AG09309 (cell line): ENCODE results near the gene SPRED2.

Experiments used
- DNase-seq: peaks from one replicate; pipeline ENCODE4 v3.0.0-alpha.2; 2010; ENCODE audit warnings: low read depth
- H3K4me3 ChIP-seq: 2 replicates; pipeline ENCODE4 v1.5.1; 2011; ENCODE audit warnings: mild to moderate bottlenecking, low read depth, low read length, moderate library complexity; ENCODE audit not compliant: control insufficient read depth
- TF ChIP-seq, protein P1 (sequence below): IDR thresholded peaks from 2 replicates; pipeline ENCODE4 v1.5.1; 2011; ENCODE audit warnings: mild to moderate bottlenecking, low read depth, low read length, inconsistent platforms; ENCODE audit not compliant: insufficient read depth, control insufficient read depth; ENCODE audit errors: missing control alignments

SPRED2 gene

DNA sequence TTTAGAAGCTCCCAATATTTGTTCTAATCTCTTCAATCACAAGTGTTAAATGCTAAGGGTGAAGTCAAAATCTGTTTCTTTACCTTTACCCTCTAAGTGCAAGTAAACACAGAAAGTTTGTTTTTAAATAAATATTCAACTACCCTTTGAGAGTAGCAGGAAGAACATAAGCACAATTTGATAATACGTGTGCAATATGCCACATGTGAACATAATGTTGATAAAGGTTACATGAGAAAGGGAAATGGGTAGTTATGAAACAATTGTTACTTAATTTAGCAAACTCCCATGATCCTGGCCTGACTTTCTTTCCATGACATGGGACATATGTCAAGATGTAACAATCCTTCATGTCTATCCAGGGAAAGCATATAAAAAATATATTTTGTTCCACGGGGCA, 7.1 kb downstream of the SPRED2 start:
- no peak overlapping the region for H3K4me3 ChIP-seq
- TF ChIP-seq, protein P1, sequence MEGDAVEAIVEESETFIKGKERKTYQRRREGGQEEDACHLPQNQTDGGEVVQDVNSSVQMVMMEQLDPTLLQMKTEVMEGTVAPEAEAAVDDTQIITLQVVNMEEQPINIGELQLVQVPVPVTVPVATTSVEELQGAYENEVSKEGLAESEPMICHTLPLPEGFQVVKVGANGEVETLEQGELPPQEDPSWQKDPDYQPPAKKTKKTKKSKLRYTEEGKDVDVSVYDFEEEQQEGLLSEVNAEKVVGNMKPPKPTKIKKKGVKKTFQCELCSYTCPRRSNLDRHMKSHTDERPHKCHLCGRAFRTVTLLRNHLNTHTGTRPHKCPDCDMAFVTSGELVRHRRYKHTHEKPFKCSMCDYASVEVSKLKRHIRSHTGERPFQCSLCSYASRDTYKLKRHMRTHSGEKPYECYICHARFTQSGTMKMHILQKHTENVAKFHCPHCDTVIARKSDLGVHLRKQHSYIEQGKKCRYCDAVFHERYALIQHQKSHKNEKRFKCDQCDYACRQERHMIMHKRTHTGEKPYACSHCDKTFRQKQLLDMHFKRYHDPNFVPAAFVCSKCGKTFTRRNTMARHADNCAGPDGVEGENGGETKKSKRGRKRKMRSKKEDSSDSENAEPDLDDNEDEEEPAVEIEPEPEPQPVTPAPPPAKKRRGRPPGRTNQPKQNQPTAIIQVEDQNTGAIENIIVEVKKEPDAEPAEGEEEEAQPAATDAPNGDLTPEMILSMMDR = no peak
- no peak for DNase-seq

DNA sequence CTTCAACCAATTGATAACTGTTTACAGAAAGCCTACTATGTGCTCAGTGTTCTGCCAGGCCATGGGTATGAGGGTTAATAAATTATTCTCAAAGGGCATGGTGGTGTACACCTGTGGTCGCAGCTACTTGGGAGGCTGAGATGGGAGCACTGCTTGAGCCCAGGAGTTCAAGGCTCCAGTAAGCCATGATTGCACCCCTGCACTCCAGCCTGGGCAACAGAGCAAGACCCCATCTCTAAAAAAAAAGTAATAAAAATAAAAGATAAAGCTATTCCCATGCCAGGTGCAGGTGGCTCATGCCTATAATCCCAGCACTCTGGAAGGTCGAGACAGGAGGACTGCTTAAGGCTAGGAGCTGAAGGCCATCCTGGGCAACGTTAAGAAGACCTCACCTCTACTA, 8.0 kb downstream of the SPRED2 start:
- TF ChIP-seq, protein P1 = no peak
- H3K4me3 ChIP-seq = no peak overlapping the region
- DNase-seq = no peak

DNA sequence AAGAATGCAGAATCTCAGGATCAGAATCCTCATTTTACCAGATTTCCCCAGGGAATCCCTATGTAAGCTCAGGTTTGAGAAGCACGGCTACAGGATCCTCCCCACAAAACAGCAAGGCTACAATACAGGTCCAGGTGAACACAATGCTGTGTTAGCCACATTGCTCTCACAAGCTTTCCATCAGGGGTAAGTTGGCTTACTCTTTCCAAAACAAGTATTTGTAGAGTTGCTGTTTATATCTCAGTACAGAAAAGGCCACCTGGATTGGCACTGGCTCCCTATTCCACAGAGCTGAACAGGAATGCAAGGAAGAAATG, 11.0 kb downstream of the SPRED2 start:
- no peak overlapping the region for H3K4me3 ChIP-seq
- no peak for DNase-seq
- TF ChIP-seq, protein P1 = no peak

DNA sequence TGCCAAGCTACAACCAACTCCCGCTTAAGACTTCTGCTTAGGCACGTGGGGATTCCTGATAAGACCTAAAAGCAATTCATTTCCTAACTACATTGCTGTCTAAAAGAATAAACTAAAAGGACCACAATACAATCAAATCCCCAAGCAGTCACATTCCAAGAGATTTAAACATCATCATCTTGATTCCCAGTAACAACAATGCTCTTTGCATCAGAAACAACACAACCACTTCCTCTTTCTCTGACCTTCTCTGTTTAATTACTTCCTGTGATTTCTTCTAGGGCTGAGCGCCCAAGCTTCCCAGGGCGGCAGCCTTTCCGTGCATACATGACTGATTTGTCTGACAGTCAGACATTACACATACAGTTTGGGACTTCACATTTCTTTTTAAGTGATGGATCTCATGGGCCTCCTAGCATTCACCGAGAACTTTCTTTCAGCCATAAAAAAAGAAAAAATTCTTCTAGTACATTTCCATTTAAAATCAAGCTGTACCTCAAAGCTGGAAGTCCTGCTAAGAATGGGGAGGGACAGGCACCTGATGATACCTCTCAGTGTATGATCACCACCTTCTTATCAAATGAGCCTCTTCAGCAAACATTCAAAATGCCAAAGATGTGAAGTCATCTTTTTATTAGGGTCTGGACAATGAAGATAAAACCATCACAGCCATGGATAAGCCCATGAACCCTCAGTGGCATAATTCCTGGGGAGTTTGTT, 11.5 kb downstream of the SPRED2 start:
- no peak for DNase-seq
- TF ChIP-seq, protein P1 = no peak
- H3K4me3 ChIP-seq = no peak overlapping the region

DNA sequence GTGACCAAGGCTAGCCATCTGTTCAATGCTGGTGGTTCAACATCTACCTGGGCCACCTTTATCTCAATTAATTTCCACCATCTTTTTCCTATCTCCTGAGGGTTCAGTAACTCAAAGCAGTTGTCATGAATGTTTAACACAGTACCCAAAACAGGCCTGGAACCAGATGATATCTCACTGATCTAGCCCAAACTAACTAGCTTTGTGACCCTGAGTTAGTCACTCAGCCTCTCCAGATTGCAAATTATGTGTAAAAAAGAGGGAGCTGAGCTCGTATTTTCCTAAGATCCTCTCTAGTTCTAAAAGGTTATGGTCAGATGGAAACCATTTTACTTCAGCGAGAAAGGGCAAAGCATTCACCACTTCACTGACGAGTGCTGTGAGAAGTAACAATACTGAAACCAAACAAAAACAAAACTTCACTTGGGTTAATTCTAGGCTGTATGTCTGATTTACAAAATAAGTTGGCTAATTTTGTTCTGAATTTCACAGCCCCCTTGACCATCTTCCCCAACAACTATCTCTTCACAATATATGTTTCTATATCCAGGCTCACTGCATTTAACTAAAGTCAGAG, 14.8 kb downstream of the SPRED2 start:
- TF ChIP-seq, protein P1 = no peak
- no peak overlapping the region for H3K4me3 ChIP-seq
- no peak for DNase-seq

DNA sequence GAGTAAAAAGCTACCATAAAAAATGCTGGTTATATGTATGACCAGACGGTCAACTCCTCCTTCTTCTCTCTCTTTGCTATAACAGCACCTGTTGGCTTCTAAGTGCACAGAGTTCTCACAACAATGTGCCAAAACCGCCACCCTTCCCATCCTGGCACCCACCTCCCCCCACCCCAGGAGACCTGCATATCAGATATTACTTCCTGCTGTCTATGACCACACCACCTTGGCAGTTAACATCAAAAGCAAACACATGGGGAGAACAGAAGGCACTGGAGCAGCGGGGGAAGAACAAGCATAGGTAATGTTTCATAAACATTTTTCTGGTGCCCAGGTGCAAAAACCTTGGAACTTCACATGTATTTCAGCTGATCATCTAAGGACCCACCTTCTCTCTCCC, 15.5 kb downstream of the SPRED2 start:
- no peak for DNase-seq
- H3K4me3 ChIP-seq = no peak overlapping the region
- TF ChIP-seq, protein P1 = no peak
